Testis (tissue), 2 donors: Measurements from ENCODE around the gene CRAT.

Source experiments
- CTCF ChIP-seq, 3 experiments: fragments of 450-650 bp in 2 of 3; fragments of 200-600 bp in 1 of 3; sonication (generic) in 1 of 3; IDR thresholded peaks; one replicate each; pipeline ENCODE4 v1.5.1; 2016 to 2019; ENCODE audit warnings: antibody characterized with exemption in 3 of 3, mild to moderate bottlenecking in 2 of 3, moderate library complexity in 1 of 3
- POLR2A ChIP-seq: fragments of 450-650 bp; IDR thresholded peaks from one replicate; pipeline ENCODE4 v1.6.1; 2017; ENCODE audit warnings: antibody characterized with exemption, mild to moderate bottlenecking, moderate library complexity

GRCh38 chr9:129060991-129061390 lies 49.6 kb downstream of the CRAT start:
- TF ChIP-seq CTCF (IDR thresholded peaks at IDR 0.05) (no peak), POLR2A (no peak)
